HUES6 (cell line): ENCODE data around the gene PPP6R3.
"Not testable (repeated sequence)": the region's sequence is repeated elsewhere in the genome, so short reads cannot be mapped to it uniquely, and the experiment has no call there.

Source experiments
- H3K27ac ChIP-seq: 2 replicates; pipeline ENCODE4 v1.7.0; 2013; ENCODE audit warnings: low read depth, mild to moderate bottlenecking, low read length, inconsistent platforms
- H3K27me3 ChIP-seq: 2 replicates; pipeline ENCODE4 v1.6.1; 2013; ENCODE audit warnings: low read length; ENCODE audit not compliant: control insufficient read depth, insufficient read depth
- H3K36me3 ChIP-seq: 2 replicates; pipeline ENCODE4 v1.6.1; 2013; ENCODE audit warnings: low read length; ENCODE audit not compliant: control insufficient read depth, insufficient read depth
- H3K4me1 ChIP-seq: 2 replicates; pipeline ENCODE4 v1.6.1; 2013; ENCODE audit warnings: low read length; ENCODE audit not compliant: control insufficient read depth, insufficient read depth
- H3K4me3 ChIP-seq: 2 replicates; pipeline ENCODE4 v1.5.1; 2013; ENCODE audit warnings: low read depth, low read length
- H3K9ac ChIP-seq: one replicate; pipeline ENCODE4 v1.6.1; 2013; ENCODE audit warnings: mild to moderate bottlenecking, low read length
- H3K9me3 ChIP-seq: 2 replicates; pipeline ENCODE4 v1.6.1; 2013; ENCODE audit warnings: low read depth, low read length; ENCODE audit not compliant: control insufficient read depth, insufficient read depth

PPP6R3 gene

DNA sequence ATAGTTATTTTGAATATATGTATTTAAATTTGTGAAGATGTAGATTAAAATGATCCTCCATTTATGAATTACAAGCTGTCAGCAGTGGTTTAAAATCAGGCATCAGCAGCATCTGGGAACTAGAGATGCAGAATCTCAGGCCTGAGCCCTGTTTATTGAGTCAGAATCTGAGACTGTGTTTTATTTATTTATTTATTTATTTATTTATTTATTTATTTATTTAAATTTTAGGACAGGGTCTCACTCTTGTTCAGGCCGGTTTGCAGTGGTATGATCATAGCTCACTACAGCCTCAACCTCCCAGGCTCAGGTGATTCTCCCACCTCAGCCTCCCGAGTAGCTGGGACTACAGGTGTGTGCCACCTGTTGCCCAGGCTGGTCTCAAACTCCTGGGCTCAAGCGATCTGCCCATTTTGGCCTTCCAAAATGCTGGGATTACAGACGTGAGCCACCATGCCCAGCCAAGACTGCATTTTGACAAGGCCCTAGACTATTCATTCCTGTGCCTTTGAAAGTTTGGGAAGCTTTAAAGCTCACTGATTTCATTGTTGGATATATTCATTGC is 70.7 kb downstream of the PPP6R3 start:
- peaks cover 37% of the 10 kb centered on the region for H3K4me1 ChIP-seq
- no peaks in the 10 kb centered on the region for H3K9me3 ChIP-seq
- H3K36me3 ChIP-seq, result peaks cover 45% of the 10 kb centered on the region
- H3K4me3 ChIP-seq, result no peak overlapping the region
- H3K27me3 ChIP-seq, result no peaks in the 10 kb centered on the region
- H3K9ac ChIP-seq, result no peak overlapping the region
- H3K27ac ChIP-seq, result no peak overlapping the region

DNA sequence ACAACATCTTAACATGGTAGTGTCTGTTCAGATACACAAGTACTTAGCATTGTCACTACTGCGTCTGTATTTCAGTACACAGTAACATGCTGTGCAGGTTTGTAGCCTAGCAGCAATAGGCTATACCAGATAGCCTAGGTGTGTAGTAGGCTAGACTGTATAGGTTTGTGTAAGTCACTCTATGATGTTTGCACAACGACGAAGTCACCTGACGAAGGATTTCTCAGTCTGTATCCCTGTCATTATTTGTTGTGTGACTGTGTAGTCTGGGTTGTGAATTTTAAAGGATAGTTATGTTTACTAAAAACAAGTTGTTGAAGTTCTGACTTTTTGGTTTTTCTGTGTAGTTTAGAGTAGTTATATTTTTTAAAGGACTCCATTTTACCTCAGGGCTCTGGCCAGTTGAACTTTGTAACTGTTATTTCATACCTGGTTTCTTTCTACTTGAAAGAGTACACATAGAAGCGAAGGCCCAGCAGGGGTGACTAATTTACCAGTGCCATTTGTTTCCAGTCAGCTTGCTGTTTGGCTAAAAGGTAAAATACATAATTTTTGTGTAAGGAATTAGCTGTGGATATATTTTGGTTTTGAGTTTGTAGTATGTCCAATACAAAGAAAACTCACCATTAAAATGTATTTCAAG is 72.3 kb downstream of the PPP6R3 start:
- no peak overlapping the region for H3K27ac ChIP-seq
- no peak overlapping the region for H3K9ac ChIP-seq
- H3K27me3 ChIP-seq, result no peaks in the 10 kb centered on the region
- peaks cover 37% of the 10 kb centered on the region for H3K4me1 ChIP-seq
- no peak overlapping the region for H3K4me3 ChIP-seq
- peaks cover 34% of the 10 kb centered on the region for H3K36me3 ChIP-seq
- H3K9me3 ChIP-seq, result no peaks in the 10 kb centered on the region

DNA sequence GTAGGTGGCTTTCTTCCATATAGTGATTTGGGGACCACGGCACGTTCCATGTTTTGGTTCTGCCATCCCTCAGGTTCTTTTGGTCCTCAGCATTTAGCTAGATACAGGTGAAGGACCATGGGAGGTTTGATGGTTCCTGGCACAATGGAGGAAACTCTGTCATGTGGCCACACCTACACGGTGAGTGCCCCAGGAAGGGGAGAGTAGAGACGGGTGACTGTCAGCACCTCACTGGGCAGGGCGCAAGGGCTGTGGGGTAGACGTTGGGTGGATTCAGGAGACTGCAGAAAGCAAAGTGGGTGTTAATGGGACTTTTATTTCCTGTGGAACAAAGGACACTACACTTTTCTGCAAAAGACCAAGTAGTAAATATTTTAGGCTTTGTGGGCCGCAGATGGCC is 73.4 kb downstream of the PPP6R3 start:
- Histone ChIP-seq H3K36me3 (peaks cover 35% of the 10 kb centered on the region), H3K4me1 (peaks cover 34% of the 10 kb centered on the region), H3K27me3 (no peaks in the 10 kb centered on the region), H3K9ac (no peak overlapping the region), H3K9me3 (no peaks in the 10 kb centered on the region), H3K4me3 (no peak overlapping the region), H3K27ac (no peak overlapping the region)

DNA sequence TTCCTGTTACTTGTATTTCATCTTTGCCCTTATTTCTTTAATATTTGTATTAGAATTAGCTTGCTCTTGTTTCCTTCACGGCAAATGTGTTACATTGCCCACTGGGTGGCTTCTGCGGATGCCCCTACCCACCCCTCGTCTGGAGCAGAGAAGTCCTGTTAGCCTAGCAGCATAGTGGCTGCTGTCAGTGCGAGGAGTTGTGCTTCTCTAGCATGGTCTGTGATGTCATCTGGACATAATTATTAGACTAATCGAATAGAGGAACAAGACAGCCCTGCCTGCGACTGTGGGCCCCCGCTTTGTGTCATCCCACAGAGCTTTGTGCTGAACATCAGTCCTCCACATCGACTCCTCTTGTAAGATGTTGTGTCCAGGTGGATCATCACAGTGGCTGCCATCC is 74.5 kb downstream of the PPP6R3 start:
- peaks cover 44% of the 10 kb centered on the region for H3K36me3 ChIP-seq
- H3K4me3 ChIP-seq, result no peak overlapping the region
- H3K9me3 ChIP-seq, result no peaks in the 10 kb centered on the region
- peaks cover 46% of the 10 kb centered on the region for H3K4me1 ChIP-seq
- H3K27me3 ChIP-seq, result no peaks in the 10 kb centered on the region
- no peak overlapping the region for H3K27ac ChIP-seq
- H3K9ac ChIP-seq, result no peak overlapping the region

DNA sequence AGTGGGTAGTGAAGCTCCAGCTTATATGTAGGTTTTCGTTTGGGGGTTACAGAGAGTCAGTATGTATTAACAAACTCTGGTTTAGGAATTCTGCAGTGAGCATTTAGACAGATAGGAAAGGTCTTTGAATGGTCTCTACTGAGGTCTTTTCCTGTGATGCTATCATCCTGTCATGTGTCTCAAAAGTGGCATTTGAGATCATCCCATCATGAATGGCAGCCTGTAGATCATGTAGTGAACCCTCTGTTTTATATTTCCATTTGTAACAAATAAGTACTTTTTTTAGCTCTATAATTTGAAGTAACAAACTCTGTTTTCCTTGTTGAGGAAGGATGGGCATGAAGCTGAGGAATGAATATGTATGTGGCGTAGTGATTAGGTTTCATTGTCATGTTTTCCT is 76.2 kb downstream of the PPP6R3 start:
- Histone ChIP-seq H3K9me3 (no peaks in the 10 kb centered on the region), H3K27me3 (no peaks in the 10 kb centered on the region), H3K27ac (no peak overlapping the region), H3K36me3 (peaks cover 51% of the 10 kb centered on the region), H3K4me3 (no peak overlapping the region), H3K9ac (no peak overlapping the region), H3K4me1 (peaks cover 54% of the 10 kb centered on the region)

DNA sequence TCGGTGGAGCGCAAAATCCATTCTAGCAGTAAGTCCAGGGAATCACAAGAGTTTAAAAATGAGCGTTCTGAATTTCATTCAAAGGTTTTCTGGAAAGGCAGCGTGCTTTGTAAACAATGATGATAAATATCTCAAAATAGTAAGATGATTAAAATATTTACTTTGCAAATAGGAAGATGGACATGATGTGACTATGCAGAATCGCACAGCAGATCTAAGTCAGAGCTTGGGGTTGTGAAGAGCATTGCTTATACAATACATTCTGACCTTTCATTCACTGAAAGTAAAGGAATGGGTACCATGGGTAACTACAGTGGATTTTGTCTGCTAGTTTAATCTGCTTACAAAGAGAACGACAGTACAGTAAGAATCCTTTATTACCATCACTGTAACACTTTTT is 77.5 kb downstream of the PPP6R3 start:
- Histone ChIP-seq H3K27me3 (no peaks in the 10 kb centered on the region), H3K4me1 (peaks cover 63% of the 10 kb centered on the region), H3K4me3 (no peak overlapping the region), H3K9me3 (no peaks in the 10 kb centered on the region), H3K9ac (no peak overlapping the region), H3K36me3 (peaks cover 60% of the 10 kb centered on the region), H3K27ac (no peak overlapping the region)

DNA sequence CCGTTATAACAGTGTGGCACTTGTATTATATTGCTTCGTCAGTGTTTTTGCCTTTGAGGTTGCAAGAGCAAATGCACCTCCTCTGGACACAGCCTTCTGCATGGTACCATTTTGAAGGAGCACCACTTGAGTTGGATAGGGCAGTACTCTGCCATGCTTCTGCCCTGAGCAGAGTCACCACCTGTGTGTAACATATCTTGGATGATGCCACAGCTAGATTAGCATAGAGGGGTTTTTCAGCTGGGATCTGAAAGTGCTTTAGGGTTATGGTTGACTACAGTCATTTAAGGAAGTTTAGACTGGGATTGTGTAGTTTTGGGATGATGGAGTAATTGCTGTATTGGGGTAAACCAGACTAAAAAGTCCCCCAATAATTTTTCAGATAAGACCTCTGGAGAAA is 78.8 kb downstream of the PPP6R3 start:
- Histone ChIP-seq H3K9me3 (no peaks in the 10 kb centered on the region), H3K4me1 (peaks cover 65% of the 10 kb centered on the region), H3K36me3 (peaks cover 67% of the 10 kb centered on the region), H3K27me3 (no peaks in the 10 kb centered on the region), H3K9ac (no peak overlapping the region), H3K27ac (peak overlapping the region; percentile 42; the same call in 1 of the 2 replicates), H3K4me3 (no peak overlapping the region)

DNA sequence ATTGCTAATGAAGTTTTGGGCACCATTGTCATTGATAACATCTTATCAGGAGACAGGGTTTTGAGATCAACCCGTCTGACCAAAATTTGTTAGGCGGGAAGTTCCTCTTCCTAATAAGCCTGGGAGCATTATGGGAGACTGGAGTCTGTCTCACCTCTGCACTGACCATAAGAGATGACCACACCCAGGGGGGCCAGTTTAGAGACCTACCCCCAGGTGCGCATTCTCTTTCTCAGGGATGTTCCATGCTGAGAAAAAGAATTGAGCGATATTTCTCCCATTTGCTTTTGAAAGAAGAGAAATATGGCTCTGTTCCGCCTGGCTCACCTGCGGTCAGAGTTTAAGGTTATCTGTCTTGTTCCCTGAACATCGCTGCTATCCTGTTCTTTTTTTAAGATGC is 80.0 kb downstream of the PPP6R3 start:
- H3K27ac ChIP-seq, H3K4me3 ChIP-seq, H3K9me3 ChIP-seq, H3K27me3 ChIP-seq, H3K9ac ChIP-seq: not testable (repeated sequence)
- H3K36me3 ChIP-seq, result peaks cover 73% of the 10 kb centered on the region
- H3K4me1 ChIP-seq, result peaks cover 57% of the 10 kb centered on the region

DNA sequence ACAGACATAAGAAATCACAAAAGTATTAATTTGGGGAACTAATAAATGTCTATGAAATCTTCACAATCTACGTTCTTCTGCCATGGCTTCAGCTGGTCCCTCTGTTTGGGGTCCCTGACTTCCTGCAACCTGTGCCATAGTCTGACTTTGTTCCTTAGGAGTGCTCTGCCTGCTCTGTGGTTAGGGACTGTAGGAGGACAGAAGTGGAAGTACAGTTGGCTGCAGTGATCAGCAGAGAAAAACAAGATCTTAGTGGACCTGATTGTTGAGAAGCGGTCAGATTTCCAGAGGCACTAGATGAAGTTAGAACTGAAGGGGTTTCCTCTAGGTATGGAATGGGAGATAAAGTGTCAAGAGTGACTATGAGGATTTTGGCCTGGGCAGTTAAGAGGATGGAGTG is 80.6 kb downstream of the PPP6R3 start:
- H3K27me3 ChIP-seq, result no peaks in the 10 kb centered on the region
- no peak overlapping the region; the same call in 1 of the 2 replicates for H3K27ac ChIP-seq
- no peak overlapping the region for H3K9ac ChIP-seq
- no peaks in the 10 kb centered on the region for H3K9me3 ChIP-seq
- peaks cover 58% of the 10 kb centered on the region for H3K4me1 ChIP-seq
- H3K4me3 ChIP-seq, result no peak overlapping the region
- H3K36me3 ChIP-seq, result peaks cover 74% of the 10 kb centered on the region

DNA sequence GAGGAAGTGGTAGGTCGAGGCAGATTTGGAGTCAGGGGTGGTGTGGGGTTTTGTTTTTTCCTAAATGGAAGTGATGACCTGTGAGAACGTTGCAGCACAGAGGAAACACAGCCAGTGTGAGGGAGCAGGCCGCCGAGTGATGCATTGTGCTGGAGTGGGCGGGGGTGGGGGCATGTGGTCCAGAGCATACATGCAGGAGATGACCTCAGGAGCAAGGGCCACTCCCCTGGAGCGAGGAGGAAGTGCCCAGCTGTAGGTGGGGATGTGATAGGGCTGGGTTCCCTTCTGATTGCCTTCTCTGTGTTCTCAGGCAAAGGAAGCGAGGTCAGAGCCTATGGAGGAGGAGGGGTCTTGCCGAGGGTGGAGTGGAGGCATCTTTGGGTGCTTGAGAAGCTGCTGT is 81.4 kb downstream of the PPP6R3 start:
- H3K4me1 ChIP-seq, result peaks cover 56% of the 10 kb centered on the region
- no peaks in the 10 kb centered on the region for H3K27me3 ChIP-seq
- no peak overlapping the region for H3K4me3 ChIP-seq
- H3K27ac ChIP-seq, result no peak overlapping the region
- peaks cover 83% of the 10 kb centered on the region for H3K36me3 ChIP-seq
- no peak overlapping the region for H3K9ac ChIP-seq
- H3K9me3 ChIP-seq, result no peaks in the 10 kb centered on the region

DNA sequence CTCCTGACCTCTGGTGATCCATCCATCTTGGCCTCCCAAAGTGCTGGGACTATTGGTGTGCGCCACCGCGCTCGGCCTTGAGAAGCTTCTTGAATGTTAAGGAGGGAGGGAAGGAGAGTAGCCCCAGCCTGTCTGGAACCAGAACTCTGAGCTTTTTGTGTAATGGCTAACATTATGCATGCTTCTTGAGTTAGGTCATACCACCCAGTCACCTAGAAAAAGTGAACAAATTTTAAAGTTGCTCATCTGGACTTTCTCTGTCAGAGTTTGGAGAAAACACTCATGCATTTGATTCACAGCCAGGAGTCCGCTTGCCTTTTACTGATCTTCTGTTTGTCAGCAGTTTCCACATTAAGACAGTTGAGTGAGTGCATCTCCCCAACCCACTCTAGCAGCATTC is 82.1 kb downstream of the PPP6R3 start:
- Histone ChIP-seq H3K4me1 (peaks cover 55% of the 10 kb centered on the region), H3K9me3 (no peaks in the 10 kb centered on the region), H3K27ac (0 out of 2 replicates have a peak overlapping the region, but pooled peaks have one; percentile 24), H3K9ac (no peak overlapping the region), H3K4me3 (no peak overlapping the region), H3K27me3 (no peaks in the 10 kb centered on the region), H3K36me3 (peaks cover 84% of the 10 kb centered on the region)
